Fibroblast of lung (primary cell): Measurements from ENCODE around the gene PUS10. TPM values are rescaled to one million over a fixed set of nuclear protein-coding genes. Genes with fewer than 3 reads are reported as not detected.

Experiments
- DNase-seq, 2 donors: peaks; one replicate each; pipeline versions ENCODE4 v3.0.0 to v3.0.0-alpha.2; 2010; ENCODE audit warnings: low read depth in 2 of 2
- H2AFZ ChIP-seq: 2 replicates; pipeline ENCODE4 v1.5.1; 2012; ENCODE audit warnings: low read length, control low read depth, inconsistent platforms
- H3K27ac ChIP-seq: 2 replicates; pipeline ENCODE4 v1.5.1; 2011; ENCODE audit warnings: low read length, control low read depth; ENCODE audit not compliant: insufficient read depth
- H3K27me3 ChIP-seq: 2 replicates; pipeline ENCODE4 v1.5.1; 2011; ENCODE audit warnings: mild to moderate bottlenecking, low read length; ENCODE audit not compliant: control insufficient read depth, insufficient read depth
- H3K36me3 ChIP-seq: 2 replicates; pipeline ENCODE4 v1.5.1; 2011; ENCODE audit warnings: low read length; ENCODE audit not compliant: control insufficient read depth, insufficient read depth
- H3K4me1 ChIP-seq: 2 replicates; pipeline ENCODE4 v1.5.1; 2011; ENCODE audit warnings: low read length; ENCODE audit not compliant: control insufficient read depth, insufficient read depth; ENCODE audit errors: extremely low read depth
- H3K4me2 ChIP-seq: 2 replicates; pipeline ENCODE4 v1.5.1; 2011; ENCODE audit warnings: low read length, control low read depth; ENCODE audit not compliant: insufficient read depth; ENCODE audit errors: extremely low read depth
- H3K4me3 ChIP-seq, 4 experiments: fragments of 200-600 bp in 1 of 4; sonication (generic) in 1 of 4; replicated peaks in 1 of 4; 2 replicates each; pipeline ENCODE4 v1.5.1; 2011 to 2016; ENCODE audit warnings: low read length in 4 of 4, low read depth in 3 of 4, mild to moderate bottlenecking in 3 of 4, control low read depth in 2 of 4, inconsistent platforms in 1 of 4, mixed read lengths in 1 of 4; ENCODE audit not compliant: insufficient read depth in 1 of 4; ENCODE audit errors: control extremely low read depth in 1 of 4
- H3K79me2 ChIP-seq: 2 replicates; pipeline ENCODE4 v1.5.1; 2012; ENCODE audit warnings: mild to moderate bottlenecking, low read length, inconsistent platforms; ENCODE audit not compliant: control insufficient read depth, insufficient read depth
- H3K9ac ChIP-seq: 2 replicates; pipeline ENCODE4 v1.5.1; 2011; ENCODE audit warnings: mild to moderate bottlenecking, low read length, control low read depth; ENCODE audit not compliant: insufficient read depth
- H3K9me3 ChIP-seq: 2 replicates; pipeline ENCODE4 v1.5.1; 2012; ENCODE audit warnings: low read depth, low read length; ENCODE audit not compliant: control insufficient read depth, insufficient read depth
- H4K20me1 ChIP-seq: 2 replicates; pipeline ENCODE4 v1.5.1; 2011; ENCODE audit warnings: low read length; ENCODE audit not compliant: control insufficient read depth, insufficient read depth; ENCODE audit errors: extremely low read depth
- EZH2 ChIP-seq: IDR thresholded peaks from 2 replicates; pipeline ENCODE4 v1.5.1; 2012; ENCODE audit warnings: low read length, control low read depth, mild to moderate bottlenecking; ENCODE audit errors: missing control alignments
- polyA plus RNA-seq, 2 donors: library from polyadenylated mRNA; depleted of rRNA in 1 of 2; stranded (reverse) in 1 of 2; unstranded in 1 of 2; fragments of >200 nt; gene quantifications; 2 replicates each; pipeline ENCODE4 v1.2.1, GENCODE V29; 2011 to 2012; ENCODE audit warnings: missing spikeins in 1 of 2
- total RNA-seq: library from RNA; depleted of rRNA; stranded (reverse); fragments of >200 nt; gene quantifications from 2 replicates; pipeline ENCODE4 v1.2.1, GENCODE V29; 2014
- TF ChIP-seq, protein P1 (sequence below), 2 donors: IDR thresholded peaks in 1 of 2; conservative IDR thresholded peaks in 1 of 2; 1 replicate in 1 of 2; 2 replicates in 1 of 2; pipeline ENCODE4 v1.5.1; 2011 to 2012; ENCODE audit warnings: low read length in 2 of 2, control low read depth in 1 of 2, inconsistent platforms in 1 of 2, low read depth in 1 of 2, mild to moderate bottlenecking in 1 of 2

The PUS10 gene
- total and polyA plus RNA-seq, 2 donors (not counting 1 experiment from before 2014, with no cell fraction given): 6.0 to 9.2 TPM

GRCh38 chr2:60945341-60945740 is 72.7 kb downstream of the PUS10 start:
- no peak overlapping the region for H3K4me2 ChIP-seq
- H3K9me3 ChIP-seq: no peaks in the 10 kb centered on the region
- H3K79me2 ChIP-seq: no peaks in the 10 kb centered on the region
- no peak overlapping the region for H3K4me3 ChIP-seq
- H3K27me3 ChIP-seq: no peaks in the 10 kb centered on the region
- no peaks in the 10 kb centered on the region for H3K36me3 ChIP-seq
- no peak overlapping the region for H3K27ac ChIP-seq
- no peaks in the 10 kb centered on the region for H4K20me1 ChIP-seq
- H2AFZ ChIP-seq: no peak overlapping the region
- TF ChIP-seq EZH2: no peak
- TF ChIP-seq, protein P1, sequence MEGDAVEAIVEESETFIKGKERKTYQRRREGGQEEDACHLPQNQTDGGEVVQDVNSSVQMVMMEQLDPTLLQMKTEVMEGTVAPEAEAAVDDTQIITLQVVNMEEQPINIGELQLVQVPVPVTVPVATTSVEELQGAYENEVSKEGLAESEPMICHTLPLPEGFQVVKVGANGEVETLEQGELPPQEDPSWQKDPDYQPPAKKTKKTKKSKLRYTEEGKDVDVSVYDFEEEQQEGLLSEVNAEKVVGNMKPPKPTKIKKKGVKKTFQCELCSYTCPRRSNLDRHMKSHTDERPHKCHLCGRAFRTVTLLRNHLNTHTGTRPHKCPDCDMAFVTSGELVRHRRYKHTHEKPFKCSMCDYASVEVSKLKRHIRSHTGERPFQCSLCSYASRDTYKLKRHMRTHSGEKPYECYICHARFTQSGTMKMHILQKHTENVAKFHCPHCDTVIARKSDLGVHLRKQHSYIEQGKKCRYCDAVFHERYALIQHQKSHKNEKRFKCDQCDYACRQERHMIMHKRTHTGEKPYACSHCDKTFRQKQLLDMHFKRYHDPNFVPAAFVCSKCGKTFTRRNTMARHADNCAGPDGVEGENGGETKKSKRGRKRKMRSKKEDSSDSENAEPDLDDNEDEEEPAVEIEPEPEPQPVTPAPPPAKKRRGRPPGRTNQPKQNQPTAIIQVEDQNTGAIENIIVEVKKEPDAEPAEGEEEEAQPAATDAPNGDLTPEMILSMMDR (conservative IDR thresholded peaks at IDR 0.05 in 1 of 2, IDR thresholded peaks at IDR 0.05 in 1 of 2; ENCODE audit: low read depth in 1 of 2, low read length in 2 of 2): no peak
- H3K4me1 ChIP-seq: no peaks in the 10 kb centered on the region
- no peak for DNase-seq
- no peak overlapping the region for H3K9ac ChIP-seq

- H4K20me1 ChIP-seq: no peaks in the 10 kb centered on the region
These were observed 78.4 kb downstream of the PUS10 start for GRCh38 chr2:60939622-60940021.

GRCh38 chr2:60938301-60938700 is 79.8 kb downstream of the PUS10 start:
- no peaks in the 10 kb centered on the region for H3K4me1 ChIP-seq
- H3K27ac ChIP-seq: no peak overlapping the region
- H3K27me3 ChIP-seq: no peaks in the 10 kb centered on the region
- H3K79me2 ChIP-seq: no peaks in the 10 kb centered on the region
- TF ChIP-seq EZH2: no peak
- no peak overlapping the region for H3K4me3 ChIP-seq
- no peak overlapping the region for H2AFZ ChIP-seq
- no peaks in the 10 kb centered on the region for H3K36me3 ChIP-seq
- H3K9me3 ChIP-seq: no peaks in the 10 kb centered on the region
- no peak overlapping the region for H3K4me2 ChIP-seq
- no peak overlapping the region for H3K9ac ChIP-seq
- no peaks in the 10 kb centered on the region for H4K20me1 ChIP-seq
- no peak for DNase-seq

More at GRCh38 chr2:60939622-60940021, 78.4 kb downstream of the PUS10 start:
- Histone ChIP-seq H3K4me1 (no peaks in the 10 kb centered on the region), H3K36me3 (no peaks in the 10 kb centered on the region), H3K9me3 (no peaks in the 10 kb centered on the region), H3K4me3 (no peak overlapping the region), H2AFZ (no peak overlapping the region), H3K27ac (no peak overlapping the region), H3K9ac (no peak overlapping the region), H3K79me2 (no peaks in the 10 kb centered on the region), H3K4me2 (no peak overlapping the region), H3K27me3 (no peaks in the 10 kb centered on the region)
- TF ChIP-seq, protein P1 (conservative IDR thresholded peaks at IDR 0.05 in 1 of 2, IDR thresholded peaks at IDR 0.05 in 1 of 2; ENCODE audit: low read depth in 1 of 2, low read length in 2 of 2): no peak
- TF ChIP-seq EZH2: no peak
- DNase-seq: no peak
